GM23248 (cell line): ENCODE data around the gene NRROS. TPM values are rescaled to one million over a fixed set of nuclear protein-coding genes. Genes with fewer than 3 reads are reported as not detected.
"Not testable (repeated sequence)": the region's sequence is repeated elsewhere in the genome, so short reads cannot be mapped to it uniquely, and the experiment has no call there.

Source experiments
- DNase-seq: peaks from one replicate; pipeline ENCODE4 v3.0.0-alpha.2; 2015
- H2AFZ ChIP-seq: fragments of 200-600 bp; sonication (generic); 2 replicates; pipeline ENCODE4 v1.6.1; 2016; ENCODE audit warnings: antibody characterized with exemption
- H3F3A ChIP-seq: fragments of 200-600 bp; sonication (generic); 2 replicates; pipeline ENCODE4 v1.6.1; 2016; ENCODE audit warnings: mild to moderate bottlenecking, antibody characterized with exemption, mixed run types; ENCODE audit not compliant: insufficient read depth
- H3K27ac ChIP-seq: fragments of 200-600 bp; sonication (generic); 2 replicates; pipeline ENCODE4 v1.5.1; 2016; ENCODE audit warnings: mild to moderate bottlenecking
- H3K27me3 ChIP-seq: fragments of 200-600 bp; sonication (generic); replicated peaks from 2 replicates; pipeline ENCODE4 v1.6.1; 2016; ENCODE audit warnings: mild to moderate bottlenecking; ENCODE audit not compliant: insufficient read depth
- H3K36me3 ChIP-seq: fragments of 200-600 bp; sonication (generic); 2 replicates; pipeline ENCODE4 v1.6.1; 2016; ENCODE audit warnings: low read depth, mild to moderate bottlenecking
- H3K4me1 ChIP-seq: fragments of 200-600 bp; sonication (generic); 2 replicates; pipeline ENCODE4 v1.6.1; 2016; ENCODE audit warnings: mild to moderate bottlenecking; ENCODE audit not compliant: insufficient read depth
- H3K4me2 ChIP-seq: fragments of 200-600 bp; sonication (generic); one replicate; pipeline ENCODE4 v1.6.1; 2016; ENCODE audit warnings: mild to moderate bottlenecking; ENCODE audit not compliant: unreplicated experiment
- H3K4me3 ChIP-seq: fragments of 200-600 bp; sonication (generic); 2 replicates; pipeline ENCODE4 v1.5.1; 2016; ENCODE audit warnings: mild to moderate bottlenecking
- H3K79me2 ChIP-seq: fragments of 200-600 bp; sonication (generic); 2 replicates; pipeline ENCODE4 v1.6.1; 2016; ENCODE audit warnings: mild to moderate bottlenecking; ENCODE audit not compliant: insufficient read depth
- H3K9ac ChIP-seq: fragments of 200-600 bp; sonication (generic); 2 replicates; pipeline ENCODE4 v1.6.1; 2016; ENCODE audit warnings: mild to moderate bottlenecking
- H3K9me2 ChIP-seq: fragments of 200-600 bp; sonication (generic); 2 replicates; pipeline ENCODE4 v1.6.1; 2016; ENCODE audit warnings: mixed run types, mild to moderate bottlenecking, moderate library complexity; ENCODE audit not compliant: insufficient read depth
- H3K9me3 ChIP-seq: fragments of 200-600 bp; sonication (generic); one replicate; pipeline ENCODE4 v1.6.1; 2017; ENCODE audit warnings: low read depth
- H4K20me1 ChIP-seq: fragments of 200-600 bp; sonication (generic); 2 replicates; pipeline ENCODE4 v1.6.0; 2016; ENCODE audit not compliant: insufficient read depth
- EZH2 ChIP-seq: fragments of 200-600 bp; sonication (generic); IDR thresholded peaks from 2 replicates; pipeline ENCODE4 v1.6.1; 2018; ENCODE audit warnings: antibody characterized with exemption, mild to moderate bottlenecking; ENCODE audit not compliant: insufficient read depth, poor library complexity, severe bottlenecking
- EZH2phosphoT487 ChIP-seq: fragments of 200-600 bp; sonication (generic); IDR thresholded peaks from 2 replicates; pipeline ENCODE4 v1.6.1; 2018; ENCODE audit warnings: antibody characterized with exemption, moderate library complexity, mild to moderate bottlenecking, low read depth; ENCODE audit not compliant: insufficient read depth
- WGBS, 2 experiments: methylation state at CpG; one replicate each; pipeline ENCODE4 v1.1.6; 2015 to 2017; ENCODE audit warnings: low lambda C conversion rate in 2 of 2, low coverage in 1 of 2; ENCODE audit errors: missing lambda C conversion rate in 2 of 2; 5-methylcytosine and 5-hydroxymethylcytosine counted together
- in situ Hi-C: fragments of 300-500 bp; cut with MboI; formaldehyde crosslinking; loops from 2 replicates; pipeline ENCODE4 v1.15.0; 2020
- polyA plus RNA-seq: library from polyadenylated mRNA; unstranded; fragments of >200 nt; fragmentation: Nextera tagmentation; extraction: Ambion mirVana; gene quantifications from 2 replicates; pipeline ENCODE4 v1.2.1, GENCODE V29; 2016
- total RNA-seq: library from RNA; depleted of rRNA; stranded (reverse); fragments of >200 nt; shearing (Covaris generic); gene quantifications from 2 replicates; pipeline ENCODE4 v1.2.3, GENCODE V29; 2014

The NRROS gene
- total and polyA plus RNA-seq, 2 experiments from 2014 or later, result 0.22 TPM; not detected in 1

DNA sequence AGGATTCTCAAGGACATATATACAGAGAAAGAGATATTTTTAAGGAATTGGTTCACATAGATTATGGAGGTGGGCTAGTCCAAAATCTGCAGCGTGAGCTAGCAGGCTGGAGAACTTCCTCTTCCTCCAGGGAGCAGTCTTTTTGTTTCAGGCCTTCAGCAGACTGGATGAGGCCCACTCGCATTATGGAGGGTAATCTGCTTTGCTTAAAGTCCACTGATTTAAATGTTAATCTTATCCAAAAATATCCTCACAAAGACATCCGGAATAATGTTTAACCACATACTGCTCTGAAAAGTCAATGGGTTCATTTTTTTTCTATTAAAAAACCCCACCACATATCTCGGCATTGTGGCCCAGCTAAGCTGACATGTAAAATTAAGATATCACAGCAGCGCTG lies 22.2 kb upstream of the NRROS start:
- TF ChIP-seq EZH2phosphoT487, result no peak
- no peak for TF ChIP-seq EZH2

DNA sequence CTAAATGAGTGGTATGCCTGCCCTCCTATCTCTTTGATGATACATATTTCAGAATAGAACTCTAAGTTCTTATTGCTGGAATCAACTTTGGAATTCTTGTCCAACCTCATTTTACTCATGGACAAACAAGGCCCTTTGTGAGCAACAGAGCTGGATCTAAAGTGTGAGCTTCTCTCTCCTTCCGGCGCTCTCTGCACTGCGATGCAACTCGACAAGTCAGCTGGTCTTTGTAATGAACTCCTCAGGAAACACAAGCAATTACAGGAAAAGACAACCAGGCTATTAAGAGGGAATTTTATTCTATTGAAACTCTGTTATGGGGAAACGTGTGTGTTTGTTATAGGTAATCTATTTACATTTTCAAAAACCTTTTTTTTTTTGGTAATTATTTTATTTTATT lies 20.3 kb upstream of the NRROS start:
- Histone ChIP-seq H3K4me1 (no peaks in the 10 kb centered on the region), H2AFZ (peak overlapping the region; percentile 62; the same call in 1 of the 2 replicates), H3K36me3 (no peaks in the 10 kb centered on the region), H3K27ac (no peak overlapping the region), H3F3A (no peaks in the 10 kb centered on the region), H3K9ac (no peak overlapping the region), H3K27me3 (no peaks in the 10 kb centered on the region), H3K4me2 (no peak overlapping the region), H3K9me3 (no peaks in the 10 kb centered on the region), H3K9me2 (no peaks in the 10 kb centered on the region), H3K4me3 (no peak overlapping the region), H3K79me2 (no peaks in the 10 kb centered on the region), H4K20me1 (no peaks in the 10 kb centered on the region)
- DNase-seq, result no peak
- WGBS, 2 experiments, result 26 to 33% methylated on average over 5 of the region's 5 CpGs
- in situ Hi-C loops, result no loop called here
- TF ChIP-seq EZH2phosphoT487, result no peak

More for the DNA sequence above, 22.2 kb upstream of the NRROS start:
- H3K79me2 ChIP-seq, result no peaks in the 10 kb centered on the region
- H3K4me1 ChIP-seq, result no peaks in the 10 kb centered on the region
- no peak for DNase-seq
- 82 to 84% methylated on average over 5 of the region's 5 CpGs for WGBS, 2 experiments
- no peak overlapping the region for H3K27ac ChIP-seq
- no peaks in the 10 kb centered on the region for H3K27me3 ChIP-seq
- no peaks in the 10 kb centered on the region for H3F3A ChIP-seq
- H3K9me3 ChIP-seq, result no peaks in the 10 kb centered on the region
- in situ Hi-C loops, result no loop called here
- H3K4me3 ChIP-seq, result no peak overlapping the region
- no peak overlapping the region for H3K4me2 ChIP-seq
- H2AFZ ChIP-seq, result no peak overlapping the region
- H3K36me3 ChIP-seq, result no peaks in the 10 kb centered on the region
- no peak overlapping the region for H3K9ac ChIP-seq
- no peaks in the 10 kb centered on the region for H4K20me1 ChIP-seq
- no peaks in the 10 kb centered on the region for H3K9me2 ChIP-seq

DNA sequence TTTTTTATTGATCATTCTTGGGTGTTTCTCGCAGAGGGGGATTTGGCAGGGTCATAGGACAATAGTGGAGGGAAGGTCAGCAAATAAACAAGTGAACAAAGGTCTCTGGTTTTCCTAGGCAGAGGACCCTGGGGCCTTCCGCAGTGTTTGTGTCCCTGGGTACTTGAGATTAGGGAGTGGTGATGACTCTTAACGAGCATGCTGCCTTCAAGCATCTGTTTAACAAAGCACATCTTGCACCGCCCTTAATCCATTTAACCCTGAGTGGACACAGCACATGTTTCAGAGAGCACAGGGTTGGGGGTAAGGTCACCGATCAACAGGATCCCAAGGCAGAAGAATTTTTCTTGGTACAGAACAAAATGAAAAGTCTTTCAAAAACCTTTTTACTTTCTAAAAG lies 19.9 kb upstream of the NRROS start:
- H3K9ac ChIP-seq, H2AFZ ChIP-seq, H3K27ac ChIP-seq, H3K9me3 ChIP-seq, H3K4me1 ChIP-seq, H3K36me3 ChIP-seq, H3K9me2 ChIP-seq, H3F3A ChIP-seq, in situ Hi-C loops, H3K79me2 ChIP-seq, H3K27me3 ChIP-seq, H3K4me2 ChIP-seq, H4K20me1 ChIP-seq, DNase-seq, H3K4me3 ChIP-seq: not testable (repeated sequence)
- WGBS, 2 experiments, result 43 to 45% methylated on average over 2 of the region's 5 CpGs

DNA sequence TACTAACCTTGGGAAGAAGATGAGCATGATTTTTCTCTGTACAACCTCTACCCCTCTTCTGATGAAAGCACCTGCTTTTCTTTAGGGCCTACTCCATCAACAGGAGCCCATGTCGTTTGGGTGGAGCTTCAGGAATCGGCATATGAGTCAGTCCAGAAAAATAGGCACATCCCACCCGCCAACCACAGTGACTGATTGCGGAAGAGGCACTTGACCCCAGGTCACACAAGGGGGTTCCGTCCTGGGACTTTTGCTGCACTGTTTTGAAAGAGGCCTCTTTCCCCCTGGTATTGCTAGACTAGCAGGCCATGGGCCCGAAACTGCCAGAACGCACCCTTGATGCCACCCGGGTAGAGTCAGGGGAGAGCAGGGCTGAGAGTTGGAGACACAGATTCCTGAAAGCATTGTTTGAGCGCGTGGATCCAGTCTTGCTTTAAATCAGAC lies 19.3 kb upstream of the NRROS start:
- WGBS, 2 experiments, result 63 to 68% methylated on average over 10 of the region's 10 CpGs
- H4K20me1 ChIP-seq, result no peaks in the 10 kb centered on the region

DNA sequence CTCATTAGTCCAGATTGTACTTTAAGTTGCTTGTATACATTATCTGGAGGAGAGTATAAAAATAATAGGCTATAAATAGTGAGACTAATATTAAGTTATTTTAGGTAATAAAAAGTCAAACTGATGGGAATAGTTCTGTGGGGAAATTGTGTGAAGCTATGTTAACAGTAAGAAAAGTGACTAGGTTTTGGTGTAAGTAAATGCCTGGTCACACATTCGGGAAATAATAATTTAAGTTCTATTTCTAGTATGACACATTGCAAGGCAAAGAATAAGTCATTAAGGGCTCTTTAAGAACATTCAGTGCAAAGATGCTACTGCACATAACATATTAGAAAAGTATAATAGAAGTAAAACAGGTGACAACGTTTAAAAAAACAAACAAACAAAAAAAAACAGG lies 18.8 kb upstream of the NRROS start:
- in situ Hi-C loops, result no loop called here
- Histone ChIP-seq H3K4me3 (no peak overlapping the region), H3K4me2 (no peak overlapping the region), H3K9me3 (no peaks in the 10 kb centered on the region), H3K27ac (no peak overlapping the region), H3K27me3 (no peaks in the 10 kb centered on the region), H2AFZ (no peak overlapping the region), H3K36me3 (no peaks in the 10 kb centered on the region), H3K79me2 (no peaks in the 10 kb centered on the region), H3K9ac (no peak overlapping the region), H4K20me1 (no peaks in the 10 kb centered on the region), H3K9me2 (no peaks in the 10 kb centered on the region), H3K4me1 (no peaks in the 10 kb centered on the region), H3F3A (no peaks in the 10 kb centered on the region)
- TF ChIP-seq EZH2, result no peak
- no peak for TF ChIP-seq EZH2phosphoT487
- WGBS, 2 experiments, result 90 to 91% methylated on average over 2 of the region's 2 CpGs
- DNase-seq, result no peak

More for the DNA sequence above, 19.3 kb upstream of the NRROS start:
- H3K27me3 ChIP-seq, result no peaks in the 10 kb centered on the region
- in situ Hi-C loops, result no loop called here
- peak; percentile 33 for DNase-seq
- no peak overlapping the region for H3K27ac ChIP-seq
- H3K9me3 ChIP-seq, result no peaks in the 10 kb centered on the region
- no peaks in the 10 kb centered on the region for H3F3A ChIP-seq
- no peak overlapping the region for H3K4me2 ChIP-seq
- H3K36me3 ChIP-seq, result no peaks in the 10 kb centered on the region
- H3K4me1 ChIP-seq, result no peaks in the 10 kb centered on the region
- H3K79me2 ChIP-seq, result no peaks in the 10 kb centered on the region
- TF ChIP-seq EZH2phosphoT487 (no peak), EZH2 (no peak)
- no peak overlapping the region for H3K4me3 ChIP-seq
- H3K9ac ChIP-seq, result no peak overlapping the region
- H2AFZ ChIP-seq, result no peak overlapping the region
- H3K9me2 ChIP-seq, result no peaks in the 10 kb centered on the region
